ENCODE results near the gene SLC10A3.

The SLC10A3 gene

DNA sequence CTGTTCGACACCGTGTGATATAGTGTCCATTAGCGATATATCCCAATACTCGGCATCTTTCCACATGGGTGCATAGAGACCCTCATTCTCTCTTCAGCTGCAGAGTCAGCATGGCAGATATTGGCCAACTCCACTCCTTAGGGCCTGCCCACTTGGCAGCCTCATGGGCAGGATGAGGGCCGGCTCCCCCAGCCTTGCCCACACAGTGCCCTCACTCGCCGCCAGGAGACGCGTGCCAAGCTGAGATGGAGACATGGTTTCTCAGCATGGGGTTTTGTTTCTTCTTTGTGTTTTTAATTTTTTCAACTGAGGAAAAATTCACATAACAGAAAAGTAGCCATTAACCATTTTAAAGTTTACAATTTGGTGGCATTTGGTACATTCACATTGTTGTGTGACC is 37.6 kb downstream of the SLC10A3 start:
- TF ChIP-seq, protein P1, sequence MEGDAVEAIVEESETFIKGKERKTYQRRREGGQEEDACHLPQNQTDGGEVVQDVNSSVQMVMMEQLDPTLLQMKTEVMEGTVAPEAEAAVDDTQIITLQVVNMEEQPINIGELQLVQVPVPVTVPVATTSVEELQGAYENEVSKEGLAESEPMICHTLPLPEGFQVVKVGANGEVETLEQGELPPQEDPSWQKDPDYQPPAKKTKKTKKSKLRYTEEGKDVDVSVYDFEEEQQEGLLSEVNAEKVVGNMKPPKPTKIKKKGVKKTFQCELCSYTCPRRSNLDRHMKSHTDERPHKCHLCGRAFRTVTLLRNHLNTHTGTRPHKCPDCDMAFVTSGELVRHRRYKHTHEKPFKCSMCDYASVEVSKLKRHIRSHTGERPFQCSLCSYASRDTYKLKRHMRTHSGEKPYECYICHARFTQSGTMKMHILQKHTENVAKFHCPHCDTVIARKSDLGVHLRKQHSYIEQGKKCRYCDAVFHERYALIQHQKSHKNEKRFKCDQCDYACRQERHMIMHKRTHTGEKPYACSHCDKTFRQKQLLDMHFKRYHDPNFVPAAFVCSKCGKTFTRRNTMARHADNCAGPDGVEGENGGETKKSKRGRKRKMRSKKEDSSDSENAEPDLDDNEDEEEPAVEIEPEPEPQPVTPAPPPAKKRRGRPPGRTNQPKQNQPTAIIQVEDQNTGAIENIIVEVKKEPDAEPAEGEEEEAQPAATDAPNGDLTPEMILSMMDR (IDR thresholded peaks at IDR 0.05; ENCODE audit: extremely low read depth, missing control alignments): no peak
- DNase-seq (ENCODE audit: low spot score): no peak

DNA sequence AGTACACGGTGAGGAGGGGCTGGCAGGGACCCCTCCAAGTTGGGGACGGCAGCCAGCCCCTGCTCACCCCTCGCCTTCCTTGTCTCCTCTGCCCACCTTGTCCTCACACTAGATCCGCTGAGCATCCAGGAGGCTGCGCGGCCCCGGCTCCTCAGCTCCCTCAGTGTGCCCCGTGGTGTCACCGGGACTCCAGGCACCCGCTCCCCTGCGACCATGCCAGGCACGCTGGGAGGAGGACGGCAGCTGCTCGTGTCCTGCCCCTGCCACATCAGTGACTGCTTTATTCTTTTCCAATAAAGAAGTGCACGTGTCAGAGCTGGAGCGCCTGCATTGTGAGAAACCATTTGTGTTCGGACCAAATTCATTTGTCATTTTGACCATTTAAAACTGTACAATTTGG is 40.1 kb downstream of the SLC10A3 start:
- no peak for DNase-seq (ENCODE audit: low spot score)
- TF ChIP-seq, protein P1 (IDR thresholded peaks at IDR 0.05; ENCODE audit: extremely low read depth, missing control alignments): no peak

DNA sequence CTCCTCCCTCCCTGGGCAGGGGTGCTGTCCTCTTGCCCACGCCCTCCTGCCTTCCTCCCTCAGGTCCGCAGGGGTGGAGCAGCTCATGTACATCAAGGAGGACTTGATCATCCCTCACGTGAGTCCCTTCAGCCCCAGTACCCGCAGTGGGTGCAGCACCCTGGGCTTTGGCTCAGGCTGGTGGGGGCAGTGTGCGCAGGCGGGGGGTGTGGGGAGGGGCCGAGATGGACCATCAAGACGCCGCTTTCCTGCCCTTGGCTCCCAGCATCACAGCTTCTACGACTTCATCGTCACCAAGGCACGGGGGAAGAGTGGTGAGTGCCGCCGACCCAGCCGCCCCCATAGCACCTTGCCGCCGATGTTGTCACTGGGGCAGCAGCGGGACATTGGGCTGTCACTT is 40.8 kb downstream of the SLC10A3 start:
- no peak for DNase-seq (ENCODE audit: low spot score)
- TF ChIP-seq, protein P1 (IDR thresholded peaks at IDR 0.05; ENCODE audit: extremely low read depth, missing control alignments): no peak

DNA sequence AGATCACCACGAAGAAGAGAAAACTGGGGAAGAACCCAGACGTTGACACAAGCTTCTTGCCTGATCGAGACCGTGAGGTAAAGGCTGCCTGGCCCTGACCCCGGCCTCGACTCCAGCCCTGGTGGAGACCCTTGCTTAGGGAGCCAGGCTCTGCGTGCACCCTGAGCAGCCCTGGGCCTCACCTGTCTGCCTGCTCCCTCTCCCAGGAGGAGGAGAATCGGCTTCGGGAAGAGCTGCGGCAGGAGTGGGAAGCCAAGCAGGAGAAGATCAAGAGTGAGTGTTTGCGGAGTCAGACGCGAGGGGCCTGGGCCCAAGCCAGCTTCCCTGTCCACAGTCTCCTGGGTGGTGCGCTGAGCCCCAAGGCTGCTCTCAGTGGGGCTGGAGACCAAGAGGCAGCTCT is 41.9 kb downstream of the SLC10A3 start:
- TF ChIP-seq, protein P1 (IDR thresholded peaks at IDR 0.05; ENCODE audit: extremely low read depth, missing control alignments): no peak
- DNase-seq (ENCODE audit: low spot score): no peak

DNA sequence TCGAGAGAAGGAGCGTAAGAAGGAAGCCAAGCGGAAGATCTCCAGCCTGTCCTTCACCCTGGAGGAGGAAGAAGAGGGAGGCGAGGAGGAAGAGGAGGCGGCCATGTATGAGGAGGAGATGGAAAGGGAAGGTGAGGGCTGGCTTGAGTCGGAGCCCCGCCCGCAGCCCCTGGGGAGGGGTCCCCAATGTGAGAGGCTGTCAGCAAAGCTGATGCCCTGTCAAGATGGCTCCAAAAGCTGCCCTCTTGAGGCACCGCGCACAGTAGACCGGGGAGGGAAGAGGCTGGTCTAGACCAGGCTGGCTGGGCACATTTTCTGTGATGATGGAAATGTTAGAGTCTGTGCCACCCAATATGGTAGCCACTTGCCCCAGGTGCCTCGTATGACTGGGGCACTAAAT is 44.0 kb downstream of the SLC10A3 start:
- TF ChIP-seq, protein P1 (IDR thresholded peaks at IDR 0.05; ENCODE audit: extremely low read depth, missing control alignments): no peak
- no peak for DNase-seq (ENCODE audit: low spot score)

DNA sequence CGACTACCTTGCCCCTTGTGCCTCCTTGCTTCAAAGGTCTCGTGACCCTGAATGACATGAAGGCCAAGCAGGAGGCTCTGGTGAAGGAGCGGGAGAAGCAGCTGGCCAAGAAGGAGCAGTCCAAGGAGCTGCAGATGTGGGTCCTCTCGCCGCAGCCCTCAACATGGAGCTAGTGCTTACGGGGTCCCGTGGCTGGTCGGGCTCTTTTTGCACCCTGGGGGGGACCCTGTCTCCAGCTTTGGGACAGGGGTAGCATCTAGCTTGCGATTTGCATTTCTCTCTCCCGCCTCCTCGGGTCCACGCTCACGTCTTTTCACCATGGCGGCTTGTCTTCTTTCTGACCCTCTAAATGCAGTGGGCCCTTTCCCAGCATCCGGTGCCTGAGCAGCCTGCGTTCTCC is 44.7 kb downstream of the SLC10A3 start:
- DNase-seq (ENCODE audit: low spot score): no peak
- TF ChIP-seq, protein P1 (IDR thresholded peaks at IDR 0.05; ENCODE audit: extremely low read depth, missing control alignments): no peak

DNA sequence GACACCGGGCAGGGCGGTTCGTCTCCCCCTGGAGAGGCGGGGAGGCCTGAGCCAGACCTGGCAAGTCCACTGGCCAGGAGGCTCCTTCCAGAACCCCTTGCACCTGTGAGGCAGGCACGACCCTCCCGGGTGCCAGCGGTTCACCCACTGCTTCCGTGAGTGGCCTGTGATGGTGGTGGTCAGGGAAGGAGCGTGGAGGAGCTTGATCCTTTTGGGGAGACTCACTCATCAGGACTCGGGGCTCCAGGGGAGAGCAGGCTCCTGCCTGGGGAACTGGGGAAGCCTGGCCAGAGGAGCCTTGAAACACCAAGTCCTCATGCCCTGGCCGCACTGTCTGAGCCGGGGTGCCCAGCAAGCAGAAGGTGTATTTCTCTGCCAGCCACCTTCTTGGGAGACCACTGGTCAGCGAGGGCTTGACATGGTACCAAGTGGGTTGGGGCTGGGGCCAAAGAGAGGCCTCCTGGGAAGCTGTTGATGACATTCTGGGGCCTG is 45.6 kb downstream of the SLC10A3 start:
- DNase-seq (ENCODE audit: low spot score): no peak
- TF ChIP-seq, protein P1 (IDR thresholded peaks at IDR 0.05; ENCODE audit: extremely low read depth, missing control alignments): no peak

All from GM20000 (cell line).